Motor neuron (in vitro differentiated cells): ENCODE data around the gene PEX6. TPM values are rescaled to one million over a fixed set of nuclear protein-coding genes. Genes with fewer than 3 reads are reported as not detected.

Source experiments
- ATAC-seq, 8 experiments: fragments of 200-7000 bp; cut with Tn5 transposase; replicated peaks in 6 of 8; 2 replicates each; pipeline ENCODE4 v1.8.0; 2021; ENCODE audit warnings: mild to moderate bottlenecking in 8 of 8, moderate library complexity in 8 of 8
- H3K27ac ChIP-seq, 2 donors: fragments of 250-450 bp; sonication (Bioruptor Pico); 2 replicates each; pipeline ENCODE4 v1.9.0; 2021; ENCODE audit warnings: antibody characterized with exemption in 2 of 2, mild to moderate bottlenecking in 2 of 2, moderate library complexity in 1 of 2
- H3K4me1 ChIP-seq, 2 donors: fragments of 250-450 bp; sonication (Bioruptor Pico); replicated peaks in 1 of 2; 2 replicates each; pipeline ENCODE4 v1.6.1; 2021; ENCODE audit warnings: antibody characterized with exemption in 2 of 2, mild to moderate bottlenecking in 2 of 2, moderate library complexity in 1 of 2
- H3K4me3 ChIP-seq, 5 donors: fragments of 250-450 bp; sonication (Bioruptor Pico); 2 replicates each; pipeline ENCODE4 v1.9.0; 2021; ENCODE audit warnings: antibody characterized with exemption in 5 of 5, mild to moderate bottlenecking in 5 of 5, moderate library complexity in 4 of 5
- WGBS, 10 experiments: fragments of 450-650 bp; shearing (Covaris generic); methylation state at CpG; one replicate each; pipeline ENCODE4 v1.0.0; 2022; 5-methylcytosine and 5-hydroxymethylcytosine counted together
- in situ Hi-C, 9 experiments: fragments of 400-800 bp; cut with MboI; loops; one replicate each; pipeline ENCODE4 v1.15.0; 2021; ENCODE audit warnings: low sequenced_read_pairs in 9 of 9, low pct_unique_long_range_greater_than_20kb in 2 of 9; ENCODE audit not compliant: unreplicated experiment in 9 of 9
- total RNA-seq, 8 experiments: library from RNA; unstranded; fragments of 300-600 nt; gene quantifications; 2 replicates each; pipeline versions ENCODE4 v1.2.3 to v1.2.4, GENCODE V29; 2022

Gene PEX6
- total RNA-seq, 8 experiments from 2014 or later, result 8.6 to 24.3 (median 18.0) TPM

- no peak for ATAC-seq
- H3K4me3 ChIP-seq, result no peak overlapping the region
- no peak overlapping the region for H3K27ac ChIP-seq
- 92 to 100% (median 100%) methylated on average over 1 to 5 of the region's 13 CpGs; no CpG with 5 or more reads in 4 of the 10 experiments for WGBS, 10 experiments
- no peaks in the 10 kb centered on the region for H3K4me1 ChIP-seq
- in situ Hi-C loops, result no loop called here
Measured at GRCh38 chr6:42937548-42938427, 41.2 kb downstream of the PEX6 start.

- Histone ChIP-seq H3K27ac (no peak overlapping the region), H3K4me3 (no peak overlapping the region), H3K4me1 (no peaks in the 10 kb centered on the region)
- in situ Hi-C loops, result no loop called here
- WGBS, 10 experiments, result 82 to 100% (median 93%) methylated on average over 2 to 9 of the region's 11 CpGs; no CpG with 5 or more reads in 1 of the 10 experiments
- ATAC-seq, result no peak
Measured at GRCh38 chr6:42936398-42936797, 42.6 kb downstream of the PEX6 start.

DNA sequence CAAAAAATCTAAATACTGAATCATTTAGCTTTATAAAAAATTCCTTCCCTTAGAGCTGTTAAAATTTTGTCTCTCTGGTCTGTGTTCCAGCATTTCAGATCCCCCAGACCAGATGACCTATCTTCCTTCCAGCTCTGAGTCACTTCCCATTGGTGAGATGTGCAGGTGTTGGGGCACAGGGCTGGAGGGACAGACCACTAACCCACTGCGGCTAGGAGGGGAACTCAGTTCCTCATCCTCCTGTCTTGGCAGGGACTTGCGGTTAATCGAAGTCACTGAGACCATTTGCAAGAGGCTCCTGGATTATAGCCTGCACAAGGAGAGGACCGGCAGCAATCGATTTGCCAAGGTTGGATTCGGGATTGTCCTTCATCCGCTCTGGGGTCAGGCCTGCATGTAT is 43.7 kb downstream of the PEX6 start:
- in situ Hi-C loops, result no loop called here
- no peak overlapping the region for H3K4me3 ChIP-seq
- peaks cover 7 to 8% of the 10 kb centered on the region in 2 donors for H3K4me1 ChIP-seq
- H3K27ac ChIP-seq, result no peak overlapping the region
- ATAC-seq, result no peak
- WGBS, 10 experiments, result 79 to 100% (median 96%) methylated on average over 1 to 7 of the region's 7 CpGs; no CpG with 5 or more reads in 5 of the 10 experiments

GRCh38 chr6:42933205-42933604 is 45.8 kb downstream of the PEX6 start:
- Histone ChIP-seq H3K27ac (no peak overlapping the region), H3K4me1 (peaks cover 10 to 11% of the 10 kb centered on the region in 2 donors), H3K4me3 (no peak overlapping the region)
- ATAC-seq, result no peak
- in situ Hi-C loops, result no loop called here
- WGBS, 10 experiments, result 50 to 100% (median 72%) methylated on average over 1 to 3 of the region's 3 CpGs; no CpG with 5 or more reads in 3 of the 10 experiments

DNA sequence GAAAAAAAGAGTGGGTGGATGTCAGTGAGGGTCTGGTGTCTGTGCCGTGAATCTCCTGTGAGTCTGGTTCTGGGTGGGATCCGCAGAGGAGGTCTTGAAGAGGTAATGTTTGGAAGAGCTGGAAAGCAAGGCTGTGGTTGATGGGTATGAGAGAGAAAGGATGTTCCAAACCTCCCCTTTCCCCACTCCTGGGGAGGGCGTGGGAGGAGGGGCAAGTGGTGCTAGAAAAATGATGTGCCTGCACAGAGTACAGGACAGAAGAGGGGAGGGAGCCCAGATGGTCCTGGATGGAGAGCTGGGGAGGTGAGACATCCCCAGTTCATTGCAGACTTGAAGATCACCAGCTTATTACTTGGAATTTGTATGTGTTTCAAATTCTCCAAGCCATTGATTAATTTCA is 46.6 kb downstream of the PEX6 start:
- 80 to 100% methylated on average over 1 of the region's 3 CpGs; no CpG with 5 or more reads in 8 of the 10 experiments for WGBS, 10 experiments
- in situ Hi-C loops, result no loop called here
- ATAC-seq, result no peak
- Histone ChIP-seq H3K4me3 (no peak overlapping the region), H3K27ac (no peak overlapping the region), H3K4me1 (peaks cover 13% of the 10 kb centered on the region in 2 donors)

DNA sequence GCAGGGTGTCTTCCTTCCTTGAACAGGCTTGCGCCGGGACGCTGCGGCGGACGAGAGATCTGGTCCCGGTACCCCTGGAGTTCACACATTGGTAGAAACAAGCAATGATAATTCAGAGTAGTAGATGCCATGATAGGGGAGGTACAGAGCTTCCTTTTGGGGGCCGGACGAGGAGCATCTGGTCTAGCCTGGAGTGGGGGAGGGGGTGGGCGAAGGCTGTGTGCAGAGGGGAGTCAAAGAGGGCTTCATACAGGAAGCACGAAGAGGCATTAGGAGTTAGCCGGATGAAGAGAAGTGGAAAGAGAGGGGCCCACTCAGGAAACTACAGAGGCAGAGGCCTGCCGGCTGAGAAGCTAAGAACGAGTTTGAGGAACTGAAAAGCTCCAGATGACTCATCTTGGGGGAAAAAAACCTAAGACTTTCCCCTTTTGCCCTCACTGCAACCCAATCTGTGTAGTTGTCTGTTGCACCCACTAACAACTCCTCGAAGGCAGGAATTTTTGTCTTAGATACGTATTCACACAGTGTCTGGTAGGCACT is 49.1 kb downstream of the PEX6 start:
- ATAC-seq, result peak in 6 of 8 experiments; percentile 1 to 11 (median 6)
- in situ Hi-C loops, result no loop called here
- Histone ChIP-seq H3K4me3 (peak overlapping the region; percentile 54 to 86 (median 60)), H3K27ac (peak overlapping the region; percentile 89), H3K4me1 (peaks cover 13% of the 10 kb centered on the region in 2 donors)
- 0 to 6% (median 0%) methylated on average over 1 to 7 of the region's 16 CpGs; no CpG with 5 or more reads in 4 of the 10 experiments for WGBS, 10 experiments

GRCh38 chr6:42928986-42929820 is 49.8 kb downstream of the PEX6 start, which contains the start of gene CNPY3:
CNPY3 (plus strand) TSS chr6:42929480; CDS start chr6:42929571, 91 bp downstream.
- in situ Hi-C loops, result no loop called here
- H3K4me3 ChIP-seq, result peak within 1 kb of the TSS; percentile 54 to 86 (median 60)
- peak; percentile 90 to 94 (median 92) for ATAC-seq
- WGBS, 10 experiments, result 0 to 4% (median 0%) methylated on average over 2 to 13 of the region's 63 CpGs; no CpG with 5 or more reads in 4 of the 10 experiments
- H3K4me1 ChIP-seq, result peaks cover 13% of the 10 kb centered on the region in 2 donors
- peak within 1 kb of the TSS; percentile 89 for H3K27ac ChIP-seq

- Histone ChIP-seq H3K4me3 (no peak overlapping the region), H3K4me1 (peaks cover 5 to 6% of the 10 kb centered on the region in 2 donors), H3K27ac (no peak overlapping the region)
- ATAC-seq, result no peak
- WGBS, 10 experiments, result 73 to 100% (median 97%) methylated on average over 1 to 3 of the region's 23 CpGs; no CpG with 5 or more reads in 7 of the 10 experiments
- in situ Hi-C loops, result no loop called here
Measured at GRCh38 chr6:42925248-42925857, 53.6 kb downstream of the PEX6 start.

DNA sequence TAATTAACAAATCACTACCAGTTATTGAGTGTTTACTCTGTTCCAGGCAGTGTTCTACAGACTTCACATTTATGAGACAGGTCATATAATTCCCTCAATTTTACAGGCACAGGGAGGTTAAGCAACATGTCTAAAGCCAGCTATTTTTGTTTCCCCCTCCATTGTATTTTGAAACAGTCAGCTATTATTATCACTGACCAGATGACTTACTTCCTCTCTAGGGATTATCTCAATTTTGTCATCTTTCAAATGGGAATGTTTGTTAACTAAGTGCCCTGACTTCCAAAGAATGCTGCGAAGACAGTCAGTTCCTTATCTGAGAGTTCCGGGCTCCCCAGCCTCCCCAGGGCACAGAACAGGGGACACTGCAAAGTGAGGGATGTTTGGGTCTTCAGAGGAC is 55.3 kb downstream of the PEX6 start:
- in situ Hi-C loops, result loop anchor here in 3 of 9 experiments (25.0 kb wide), 2 partner anchors 89 to 214 kb away; partner anchors contain the start of genes KLHDC3 (in 1 of the 3), MEA1 (in 1 of the 3) and RRP36 (in 1 of the 3)
- H3K27ac ChIP-seq, result no peak overlapping the region
- peaks cover 5 to 6% of the 10 kb centered on the region in 2 donors for H3K4me1 ChIP-seq
- no peak overlapping the region for H3K4me3 ChIP-seq
- ATAC-seq, result no peak
- WGBS, 10 experiments, result 70 to 93% (median 92%) methylated on average over 2 of the region's 2 CpGs; no CpG with 5 or more reads in 5 of the 10 experiments

GRCh38 chr6:42921801-42922200 is 57.2 kb downstream of the PEX6 start:
- in situ Hi-C loops, result loop anchor here in 3 of 9 experiments (25.0 kb wide), 2 partner anchors 90 to 216 kb away; partner anchors contain the start of genes KLHDC3 (in 1 of the 3), MEA1 (in 1 of the 3) and RRP36 (in 1 of the 3)
- no peak overlapping the region for H3K4me3 ChIP-seq
- H3K27ac ChIP-seq, result no peak overlapping the region
- ATAC-seq, result no peak
- 28 to 100% (median 68%) methylated on average over 1 to 6 of the region's 6 CpGs for whole genome bisulfite sequencing, 10 experiments
- H3K4me1 ChIP-seq, result no peaks in the 10 kb centered on the region

GRCh38 chr6:42916288-42916687 is 62.7 kb downstream of the PEX6 start:
- Histone ChIP-seq H3K4me1 (no peaks in the 10 kb centered on the region), H3K27ac (no peak overlapping the region), H3K4me3 (no peak overlapping the region)
- ATAC-seq, result no peak
- in situ Hi-C loops, result loop anchor here in 3 of 9 experiments (25.0 kb wide), 2 partner anchors 96 to 221 kb away; partner anchors contain the start of genes KLHDC3 (in 1 of the 3), MEA1 (in 1 of the 3) and RRP36 (in 1 of the 3)
- 67 to 100% methylated on average over 1 of the region's 1 CpG; no CpG with 5 or more reads in 8 of the 10 experiments for WGBS, 10 experiments

- H3K4me3 ChIP-seq, result no peak within 1 kb of the TSS
- H3K27ac ChIP-seq, result no peak within 1 kb of the TSS
- no peak for ATAC-seq
- 0 to 75% (median 40%) methylated on average over 1 to 6 of the region's 10 CpGs; no CpG with 5 or more reads in 7 of the 10 experiments for WGBS, 10 experiments
- in situ Hi-C loops, result loop anchor here in 3 of 9 experiments (25.0 kb wide), 2 partner anchors 97 to 222 kb away; partner anchors contain the start of genes KLHDC3 (in 1 of the 3), MEA1 (in 1 of the 3) and RRP36 (in 1 of the 3)
- no peaks in the 10 kb centered on the region for H3K4me1 ChIP-seq
Measured at GRCh38 chr6:42915732-42916131, 63.2 kb downstream of the PEX6 start, which contains the start of gene PTCRA. PTCRA (plus strand) TSS chr6:42916053; CDS start chr6:42916070, 17 bp downstream.
